Stimulated activated effector memory CD8-positive, alpha-beta T cell treated with anti-CD3 and anti-CD28 coated beads, Interleukin-12 subunit alpha, Interleukin-12 subunit beta, amount 100 ng/mL, for 72 hours (primary cell): ENCODE data around the gene MARCO.

Source experiments
- ATAC-seq: fragments of 150-1000 bp; cut with Tn5 transposase; 2 replicates; pipeline ENCODE4 v1.10.0; 2021
- DNase-seq, 2 donors: peaks; one replicate each; pipeline ENCODE4 v3.0.0; 2021 to 2022; ENCODE audit warnings: low spot score in 2 of 2
- H3K27ac Mint-ChIP-seq: one replicate; pipeline ENCODE4 v1.8.0; 2022; ENCODE audit warnings: mild to moderate bottlenecking, mixed read lengths
- H3K36me3 Mint-ChIP-seq: one replicate; pipeline ENCODE4 v1.8.0; 2022; ENCODE audit warnings: mild to moderate bottlenecking, mixed read lengths
- H3K4me1 Mint-ChIP-seq: one replicate; pipeline ENCODE4 v1.8.0; 2022; ENCODE audit warnings: mixed read lengths
- H3K4me3 Mint-ChIP-seq: one replicate; pipeline ENCODE4 v1.8.0; 2022; ENCODE audit warnings: mild to moderate bottlenecking, mixed read lengths
- H3K9me3 Mint-ChIP-seq: one replicate; pipeline ENCODE4 v1.8.0; 2022; ENCODE audit warnings: mixed read lengths

MARCO gene

GRCh38 chr2:118914721-118915453 lies 27.1 kb upstream of the MARCO start:
- ATAC-seq, result no peak
- DNase-seq, result no peak
- no peaks in the 10 kb centered on the region for H3K4me1 Mint-ChIP-seq
- no peaks in the 10 kb centered on the region for H3K9me3 Mint-ChIP-seq
- H3K27ac Mint-ChIP-seq, result no peak overlapping the region
- no peak overlapping the region for H3K4me3 Mint-ChIP-seq
- H3K36me3 Mint-ChIP-seq, result no peaks in the 10 kb centered on the region

GRCh38 chr2:118918017-118918416 lies 24.0 kb upstream of the MARCO start:
- DNase-seq, result no peak
- Mint-ChIP-seq H3K27ac (no peak overlapping the region), H3K9me3 (no peaks in the 10 kb centered on the region), H3K36me3 (no peaks in the 10 kb centered on the region), H3K4me3 (no peak overlapping the region), H3K4me1 (no peaks in the 10 kb centered on the region)
- ATAC-seq, result no peak

- Mint-ChIP-seq H3K36me3 (no peaks in the 10 kb centered on the region), H3K27ac (no peak overlapping the region), H3K4me3 (no peak overlapping the region), H3K9me3 (no peaks in the 10 kb centered on the region), H3K4me1 (no peaks in the 10 kb centered on the region)
- ATAC-seq (no peak), DNase-seq (no peak)
Measured at GRCh38 chr2:118921646-118922045, 20.3 kb upstream of the MARCO start.

GRCh38 chr2:118922254-118922653 lies 19.7 kb upstream of the MARCO start:
- Mint-ChIP-seq H3K4me1 (no peaks in the 10 kb centered on the region), H3K36me3 (no peaks in the 10 kb centered on the region), H3K9me3 (no peaks in the 10 kb centered on the region), H3K4me3 (no peak overlapping the region), H3K27ac (no peak overlapping the region)
- DNase-seq (no peak), ATAC-seq (no peak)

GRCh38 chr2:118923371-118923770 lies 18.6 kb upstream of the MARCO start:
- H3K4me1 Mint-ChIP-seq, result no peaks in the 10 kb centered on the region
- ATAC-seq (no peak), DNase-seq (no peak)
- no peaks in the 10 kb centered on the region for H3K36me3 Mint-ChIP-seq
- H3K4me3 Mint-ChIP-seq, result no peak overlapping the region
- H3K27ac Mint-ChIP-seq, result no peak overlapping the region
- H3K9me3 Mint-ChIP-seq, result no peaks in the 10 kb centered on the region

GRCh38 chr2:118925476-118925875 lies 16.5 kb upstream of the MARCO start:
- H3K36me3 Mint-ChIP-seq, result no peaks in the 10 kb centered on the region
- no peaks in the 10 kb centered on the region for H3K4me1 Mint-ChIP-seq
- no peak overlapping the region for H3K4me3 Mint-ChIP-seq
- no peak overlapping the region for H3K27ac Mint-ChIP-seq
- peaks cover 5% of the 10 kb centered on the region for H3K9me3 Mint-ChIP-seq
- ATAC-seq (no peak), DNase-seq (no peak)

- no peak overlapping the region for H3K27ac Mint-ChIP-seq
- DNase-seq, result no peak
- H3K4me1 Mint-ChIP-seq, result no peaks in the 10 kb centered on the region
- no peaks in the 10 kb centered on the region for H3K36me3 Mint-ChIP-seq
- no peak overlapping the region for H3K4me3 Mint-ChIP-seq
- ATAC-seq, result no peak
- H3K9me3 Mint-ChIP-seq, result peaks cover 5% of the 10 kb centered on the region
Measured at GRCh38 chr2:118925981-118926380, 16.0 kb upstream of the MARCO start.

GRCh38 chr2:118929059-118929458 lies 12.9 kb upstream of the MARCO start:
- no peak overlapping the region for H3K27ac Mint-ChIP-seq
- no peak overlapping the region for H3K4me3 Mint-ChIP-seq
- peaks cover 12% of the 10 kb centered on the region for H3K9me3 Mint-ChIP-seq
- H3K36me3 Mint-ChIP-seq, result no peaks in the 10 kb centered on the region
- H3K4me1 Mint-ChIP-seq, result no peaks in the 10 kb centered on the region
- DNase-seq (no peak), ATAC-seq (no peak)

GRCh38 chr2:118932949-118933348 lies 9.0 kb upstream of the MARCO start:
- no peak for ATAC-seq
- no peak for DNase-seq
- H3K27ac Mint-ChIP-seq, result no peak overlapping the region
- H3K36me3 Mint-ChIP-seq, result no peaks in the 10 kb centered on the region
- no peak overlapping the region for H3K4me3 Mint-ChIP-seq
- H3K4me1 Mint-ChIP-seq, result no peaks in the 10 kb centered on the region
- H3K9me3 Mint-ChIP-seq, result peaks cover 12% of the 10 kb centered on the region

GRCh38 chr2:118936306-118936705 lies 5.7 kb upstream of the MARCO start:
- Mint-ChIP-seq H3K4me1 (no peaks in the 10 kb centered on the region), H3K9me3 (peaks cover 7% of the 10 kb centered on the region), H3K27ac (no peak overlapping the region), H3K36me3 (no peaks in the 10 kb centered on the region), H3K4me3 (no peak overlapping the region)
- ATAC-seq (no peak), DNase-seq (no peak)

GRCh38 chr2:118936936-118937335 lies 5.1 kb upstream of the MARCO start:
- Mint-ChIP-seq H3K9me3 (peaks cover 7% of the 10 kb centered on the region), H3K36me3 (no peaks in the 10 kb centered on the region), H3K4me3 (no peak overlapping the region), H3K4me1 (no peaks in the 10 kb centered on the region), H3K27ac (no peak overlapping the region)
- ATAC-seq, result no peak
- no peak for DNase-seq

- H3K4me1 Mint-ChIP-seq, result no peaks in the 10 kb centered on the region
- H3K4me3 Mint-ChIP-seq, result no peak overlapping the region
- DNase-seq, result no peak
- ATAC-seq, result no peak
- H3K36me3 Mint-ChIP-seq, result no peaks in the 10 kb centered on the region
- H3K9me3 Mint-ChIP-seq, result peaks cover 7% of the 10 kb centered on the region
- no peak overlapping the region for H3K27ac Mint-ChIP-seq
Measured at GRCh38 chr2:118937817-118938216, 4.2 kb upstream of the MARCO start.

GRCh38 chr2:118939994-118940393 lies 2.0 kb upstream of the MARCO start:
- ATAC-seq (no peak), DNase-seq (no peak)
- H3K4me3 Mint-ChIP-seq, result no peak overlapping the region
- H3K4me1 Mint-ChIP-seq, result no peaks in the 10 kb centered on the region
- H3K36me3 Mint-ChIP-seq, result no peaks in the 10 kb centered on the region
- H3K9me3 Mint-ChIP-seq, result no peaks in the 10 kb centered on the region
- no peak overlapping the region for H3K27ac Mint-ChIP-seq

- no peak overlapping the region for H3K27ac Mint-ChIP-seq
- ATAC-seq, result no peak
- H3K4me3 Mint-ChIP-seq, result no peak overlapping the region
Measured at GRCh38 chr2:118940486-118941120, 1.4 kb upstream of the MARCO start.

GRCh38 chr2:118943286-118943685 lies 1.3 kb downstream of the MARCO start:
- H3K9me3 Mint-ChIP-seq, result no peaks in the 10 kb centered on the region
- ATAC-seq, result no peak
- H3K4me3 Mint-ChIP-seq, result no peak overlapping the region
- H3K4me1 Mint-ChIP-seq, result no peaks in the 10 kb centered on the region
- DNase-seq, result no peak
- H3K27ac Mint-ChIP-seq, result no peak overlapping the region
- H3K36me3 Mint-ChIP-seq, result no peaks in the 10 kb centered on the region

More at GRCh38 chr2:118940486-118941120, 1.4 kb upstream of the MARCO start:
- H3K36me3 Mint-ChIP-seq, result no peaks in the 10 kb centered on the region
- no peaks in the 10 kb centered on the region for H3K9me3 Mint-ChIP-seq
- no peaks in the 10 kb centered on the region for H3K4me1 Mint-ChIP-seq
- no peak for DNase-seq

- Mint-ChIP-seq H3K4me1 (no peaks in the 10 kb centered on the region), H3K4me3 (no peak overlapping the region), H3K9me3 (no peaks in the 10 kb centered on the region), H3K36me3 (no peaks in the 10 kb centered on the region), H3K27ac (no peak overlapping the region)
- no peak for ATAC-seq
- DNase-seq, result no peak
Measured at GRCh38 chr2:118945881-118946280, 3.9 kb downstream of the MARCO start.
